Uterus (tissue), 4 donors: ENCODE data around the gene ZNF207. TPM values are rescaled to one million over a fixed set of nuclear protein-coding genes. Genes with fewer than 3 reads are reported as not detected.
A peak's percentile ranks its signal among the peaks of the same experiment; 100 is the strongest.

Experiments
- DNase-seq, 2 donors: peaks; one replicate each; pipeline ENCODE4 v3.0.0-alpha.2; 2019 to 2020
- H3K27ac ChIP-seq, 2 donors: fragments of 200-600 bp; sonication (generic); 1 replicate in 1 of 2; 2 replicates in 1 of 2; pipeline ENCODE4 v1.5.1; 2016 to 2018
- H3K27me3 ChIP-seq, 2 donors: fragments of 200-600 bp; sonication (generic); one replicate each; pipeline ENCODE4 v1.5.1; 2018 to 2019; ENCODE audit warnings: control low read depth in 1 of 2
- H3K36me3 ChIP-seq, 2 donors: fragments of 200-600 bp; sonication (generic); one replicate each; pipeline ENCODE4 v1.5.1; 2019; ENCODE audit warnings: control low read depth in 1 of 2
- H3K4me1 ChIP-seq, 2 donors: fragments of 200-600 bp; sonication (generic); one replicate each; pipeline ENCODE4 v1.5.1; 2018 to 2019; ENCODE audit warnings: control low read depth in 1 of 2
- H3K4me3 ChIP-seq, 2 donors: fragments of 200-600 bp; sonication (generic); 1 replicate in 1 of 2; 2 replicates in 1 of 2; pipeline ENCODE4 v1.5.1; 2018 to 2019; ENCODE audit warnings: mild to moderate bottlenecking in 1 of 2
- H3K9me3 ChIP-seq, 2 donors: fragments of 200-600 bp; sonication (generic); one replicate each; pipeline ENCODE4 v1.5.1; 2019; ENCODE audit warnings: control low read depth in 1 of 2
- POLR2A ChIP-seq, 2 donors: fragments of 450-650 bp; IDR thresholded peaks; one replicate each; pipeline ENCODE4 v1.6.1; 2016; ENCODE audit warnings: antibody characterized with exemption in 2 of 2, mild to moderate bottlenecking in 1 of 2, moderate library complexity in 1 of 2
- intact Hi-C: fragments of 100-400 bp; cut with DNase I; formaldehyde crosslinking; loops from one replicate; pipeline ENCODE4 v1.15.1; 2023; ENCODE audit warnings: low total_unique reads
- total RNA-seq, 4 donors: library from RNA; depleted of rRNA in 3 of 4; stranded (reverse); fragments of >200 nt in 3 of 4; gene quantifications; one replicate each; pipeline versions ENCODE4 v1.1.0 to v1.2.4, GENCODE V29; 2014 to 2023
- TF ChIP-seq, protein P1 (sequence below), 4 experiments: fragments of 200-600 bp in 2 of 4; fragments of 450-650 bp in 2 of 4; sonication (generic) in 2 of 4; IDR thresholded peaks; one replicate each; pipeline ENCODE4 v1.5.1; 2016 to 2019; ENCODE audit warnings: antibody characterized with exemption in 4 of 4, mild to moderate bottlenecking in 2 of 4, moderate library complexity in 1 of 4
- donor health status: DM: yes; HTN: yes; CAD: no.

ZNF207 gene
- total RNA-seq, 4 donors from 2014 or later: 82.1 to 252 (median 210) TPM

DNA sequence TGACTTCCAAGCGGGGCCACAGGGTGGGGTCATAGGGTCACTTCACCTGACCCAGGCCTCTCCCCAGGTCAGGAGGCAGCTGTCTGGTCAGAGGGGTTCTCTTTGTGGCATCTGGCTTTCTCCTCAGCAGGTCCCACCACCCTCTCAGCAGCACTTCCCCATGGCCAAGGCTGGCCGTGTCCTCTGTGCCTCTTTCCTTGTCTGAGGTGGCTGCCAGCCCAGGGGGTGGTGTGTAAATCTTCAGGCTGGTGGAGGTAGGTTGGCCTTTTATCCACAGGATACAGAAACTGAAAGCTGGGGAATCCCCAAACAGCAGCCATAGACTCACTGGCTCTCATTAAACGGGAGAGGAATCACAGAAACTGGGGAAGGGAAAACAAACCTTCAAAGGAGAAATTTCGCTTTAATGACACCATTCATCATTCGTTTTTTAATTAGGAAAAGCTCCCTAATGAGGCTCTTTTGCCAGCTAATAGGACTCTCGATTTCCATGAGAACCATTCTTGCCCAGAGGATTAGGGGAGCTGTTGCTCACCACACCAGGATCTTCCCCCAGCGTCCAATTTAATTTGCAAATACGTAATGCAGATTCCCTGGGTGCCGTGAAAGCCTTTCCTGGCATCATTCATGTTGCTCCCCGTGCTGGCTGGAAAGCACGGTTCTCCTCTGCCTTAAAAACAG is 26.0 kb upstream of the ZNF207 start:
- TF ChIP-seq POLR2A (IDR thresholded peaks at IDR 0.05): no peak
- TF ChIP-seq, protein P1, sequence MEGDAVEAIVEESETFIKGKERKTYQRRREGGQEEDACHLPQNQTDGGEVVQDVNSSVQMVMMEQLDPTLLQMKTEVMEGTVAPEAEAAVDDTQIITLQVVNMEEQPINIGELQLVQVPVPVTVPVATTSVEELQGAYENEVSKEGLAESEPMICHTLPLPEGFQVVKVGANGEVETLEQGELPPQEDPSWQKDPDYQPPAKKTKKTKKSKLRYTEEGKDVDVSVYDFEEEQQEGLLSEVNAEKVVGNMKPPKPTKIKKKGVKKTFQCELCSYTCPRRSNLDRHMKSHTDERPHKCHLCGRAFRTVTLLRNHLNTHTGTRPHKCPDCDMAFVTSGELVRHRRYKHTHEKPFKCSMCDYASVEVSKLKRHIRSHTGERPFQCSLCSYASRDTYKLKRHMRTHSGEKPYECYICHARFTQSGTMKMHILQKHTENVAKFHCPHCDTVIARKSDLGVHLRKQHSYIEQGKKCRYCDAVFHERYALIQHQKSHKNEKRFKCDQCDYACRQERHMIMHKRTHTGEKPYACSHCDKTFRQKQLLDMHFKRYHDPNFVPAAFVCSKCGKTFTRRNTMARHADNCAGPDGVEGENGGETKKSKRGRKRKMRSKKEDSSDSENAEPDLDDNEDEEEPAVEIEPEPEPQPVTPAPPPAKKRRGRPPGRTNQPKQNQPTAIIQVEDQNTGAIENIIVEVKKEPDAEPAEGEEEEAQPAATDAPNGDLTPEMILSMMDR (IDR thresholded peaks at IDR 0.05): no peak
- DNase-seq: no peak
- intact Hi-C loops: loop anchor here (5.0 kb wide), 1 partner anchor 67 kb away; no protein-coding TSS in a partner anchor
- H3K9me3 ChIP-seq: no peaks in the 10 kb centered on the region
- H3K4me3 ChIP-seq: no peak overlapping the region
- peak overlapping the region; percentile 10 to 26 for H3K27ac ChIP-seq
- H3K36me3 ChIP-seq: no peaks in the 10 kb centered on the region
- no peaks in the 10 kb centered on the region for H3K27me3 ChIP-seq
- no peaks in the 10 kb centered on the region for H3K4me1 ChIP-seq

DNA sequence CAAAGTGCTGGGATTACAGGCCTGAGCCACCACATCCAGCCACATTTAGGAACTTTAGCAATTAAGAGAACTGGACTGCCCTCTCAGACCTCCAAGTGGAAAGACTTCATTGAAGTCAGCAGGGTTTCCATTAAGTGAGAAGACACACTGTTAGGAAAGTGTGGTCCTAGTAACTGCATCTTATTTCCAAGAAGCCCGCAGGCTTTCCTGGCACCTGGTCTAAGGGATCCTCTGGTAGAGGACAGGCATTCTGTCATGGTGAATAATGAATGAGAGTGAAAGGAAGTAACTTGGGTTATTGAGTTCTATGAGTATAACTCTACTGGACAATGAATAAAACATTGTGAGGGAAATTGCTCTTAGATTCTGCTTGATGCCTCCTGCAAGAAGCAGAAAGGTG is 22.0 kb upstream of the ZNF207 start:
- no peaks in the 10 kb centered on the region for H3K36me3 ChIP-seq
- no peak for DNase-seq
- intact Hi-C loops: no loop called here
- H3K4me1 ChIP-seq: no peaks in the 10 kb centered on the region
- no peak overlapping the region for H3K4me3 ChIP-seq
- no peaks in the 10 kb centered on the region for H3K27me3 ChIP-seq
- no peak for TF ChIP-seq POLR2A (IDR thresholded peaks at IDR 0.05)
- TF ChIP-seq, protein P1 (IDR thresholded peaks at IDR 0.05): no peak
- no peaks in the 10 kb centered on the region for H3K9me3 ChIP-seq
- H3K27ac ChIP-seq: no peak overlapping the region

DNA sequence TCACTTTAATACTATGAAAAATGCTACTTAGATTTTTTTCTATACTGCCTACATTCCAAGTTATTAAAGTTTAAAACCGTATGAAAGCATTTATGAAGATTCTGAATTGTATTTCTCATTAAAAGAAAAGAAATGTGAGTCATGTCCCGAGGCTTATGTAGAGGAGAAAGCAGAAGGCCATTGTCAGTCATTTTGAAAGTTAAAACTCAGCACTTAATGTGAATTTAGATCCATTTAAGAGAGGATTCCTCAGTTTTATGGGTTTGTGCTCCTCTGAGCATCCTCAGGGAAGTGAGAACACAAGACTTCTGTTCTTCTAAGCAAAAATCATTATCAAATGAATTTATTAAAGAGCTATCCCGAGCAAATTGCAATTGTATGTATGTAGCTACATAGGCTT is 19.8 kb upstream of the ZNF207 start:
- Histone ChIP-seq H3K9me3 (no peaks in the 10 kb centered on the region), H3K27me3 (no peaks in the 10 kb centered on the region), H3K4me3 (no peak overlapping the region), H3K4me1 (no peaks in the 10 kb centered on the region), H3K36me3 (no peaks in the 10 kb centered on the region), H3K27ac (no peak overlapping the region)
- intact Hi-C loops: no loop called here
- TF ChIP-seq, protein P1 (IDR thresholded peaks at IDR 0.05): no peak
- no peak for DNase-seq

DNA sequence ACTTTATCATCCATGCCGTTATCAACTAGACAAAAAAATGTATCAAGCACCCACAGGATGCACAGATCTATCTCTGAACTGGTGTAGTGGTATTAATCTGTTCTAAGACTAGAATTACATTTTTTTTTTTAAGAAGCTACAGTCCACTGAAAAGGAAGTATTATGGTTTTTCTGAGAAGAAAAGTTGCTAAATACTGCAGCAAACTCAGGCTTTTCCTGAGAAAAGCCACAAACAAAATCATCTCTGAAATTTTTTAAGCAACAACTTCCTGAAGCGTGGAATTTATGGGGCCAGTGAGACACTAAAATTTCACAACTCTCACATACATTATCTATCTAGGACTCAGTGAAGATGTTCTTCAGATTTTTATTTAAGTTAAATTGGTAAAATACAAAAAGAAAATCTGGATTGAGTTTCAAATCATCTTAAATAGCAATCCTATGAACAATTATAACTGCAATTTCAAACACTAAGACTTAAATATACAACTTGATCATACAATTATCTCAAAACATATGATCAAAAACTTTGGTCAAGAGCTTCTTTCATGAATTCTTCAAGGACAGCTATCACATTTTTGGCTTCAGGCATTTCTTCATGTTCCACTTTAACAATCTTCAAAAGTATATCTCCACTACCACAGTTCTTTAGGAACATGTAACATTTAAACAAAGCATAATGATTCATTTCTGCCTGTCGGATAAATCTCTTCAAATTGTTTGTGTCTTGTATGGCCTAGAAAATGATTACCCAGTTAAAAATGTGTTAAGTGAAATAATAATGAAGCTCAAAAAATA is 18.5 kb upstream of the ZNF207 start:
- H3K4me3 ChIP-seq: no peak overlapping the region
- no peaks in the 10 kb centered on the region for H3K9me3 ChIP-seq
- no peaks in the 10 kb centered on the region for H3K4me1 ChIP-seq
- H3K27me3 ChIP-seq: no peaks in the 10 kb centered on the region
- intact Hi-C loops: no loop called here
- no peak for TF ChIP-seq POLR2A (IDR thresholded peaks at IDR 0.05)
- TF ChIP-seq, protein P1 (IDR thresholded peaks at IDR 0.05): no peak
- no peak overlapping the region for H3K27ac ChIP-seq
- no peak for DNase-seq
- H3K36me3 ChIP-seq: no peaks in the 10 kb centered on the region

DNA sequence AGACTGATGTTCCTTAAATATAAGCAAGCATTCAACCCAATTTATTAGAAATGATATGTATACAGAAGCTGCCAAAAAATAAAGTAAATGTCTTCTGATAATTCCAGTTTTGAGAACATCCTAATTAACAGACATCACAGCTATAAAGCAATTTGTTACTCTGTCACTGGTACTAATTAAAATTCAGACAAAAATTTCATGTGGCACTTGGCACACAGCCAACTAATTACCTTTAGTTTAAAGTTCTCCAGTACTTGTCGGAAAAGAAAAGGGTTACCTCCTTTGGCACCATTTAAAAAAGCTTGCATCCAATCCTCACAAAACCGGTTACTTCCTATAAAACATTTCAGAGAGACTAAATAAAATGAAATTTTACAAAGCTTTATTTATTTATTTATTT is 16.8 kb upstream of the ZNF207 start:
- H3K9me3 ChIP-seq: no peaks in the 10 kb centered on the region
- no peak for DNase-seq
- no peak for TF ChIP-seq POLR2A (IDR thresholded peaks at IDR 0.05)
- TF ChIP-seq, protein P1 (IDR thresholded peaks at IDR 0.05): no peak
- intact Hi-C loops: no loop called here
- H3K4me1 ChIP-seq: no peaks in the 10 kb centered on the region
- H3K36me3 ChIP-seq: no peaks in the 10 kb centered on the region
- H3K4me3 ChIP-seq: no peak overlapping the region
- H3K27ac ChIP-seq: no peak overlapping the region
- no peaks in the 10 kb centered on the region for H3K27me3 ChIP-seq
